ENCODE measurements around the gene SPAG4. TPM values are rescaled to one million over a fixed set of nuclear protein-coding genes. Genes with fewer than 3 reads are reported as not detected.
A peak's percentile ranks its signal among the peaks of the same experiment; 100 is the strongest.

Gene SPAG4, protein sequence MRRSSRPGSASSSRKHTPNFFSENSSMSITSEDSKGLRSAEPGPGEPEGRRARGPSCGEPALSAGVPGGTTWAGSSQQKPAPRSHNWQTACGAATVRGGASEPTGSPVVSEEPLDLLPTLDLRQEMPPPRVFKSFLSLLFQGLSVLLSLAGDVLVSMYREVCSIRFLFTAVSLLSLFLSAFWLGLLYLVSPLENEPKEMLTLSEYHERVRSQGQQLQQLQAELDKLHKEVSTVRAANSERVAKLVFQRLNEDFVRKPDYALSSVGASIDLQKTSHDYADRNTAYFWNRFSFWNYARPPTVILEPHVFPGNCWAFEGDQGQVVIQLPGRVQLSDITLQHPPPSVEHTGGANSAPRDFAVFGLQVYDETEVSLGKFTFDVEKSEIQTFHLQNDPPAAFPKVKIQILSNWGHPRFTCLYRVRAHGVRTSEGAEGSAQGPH
- total RNA-seq (2014; rRNA removed; shearing (Covaris generic)), result 21.2 and 30.7 TPM in 2 replicates
- polyA plus RNA-seq (2014; cell fraction: nucleus; rRNA removed), result 11.7 and 13.7 TPM in 2 replicates

- DNase-seq (ENCODE audit: extremely low read depth, low read depth), result peak; percentile 41
Observed at GRCh38 chr20:35615667-35616464, at the start of gene SPAG4. TSS of gene SPAG4 (plus strand) at chr20:35615829. CDS start at chr20:35616004, 175 bp downstream.

DNA sequence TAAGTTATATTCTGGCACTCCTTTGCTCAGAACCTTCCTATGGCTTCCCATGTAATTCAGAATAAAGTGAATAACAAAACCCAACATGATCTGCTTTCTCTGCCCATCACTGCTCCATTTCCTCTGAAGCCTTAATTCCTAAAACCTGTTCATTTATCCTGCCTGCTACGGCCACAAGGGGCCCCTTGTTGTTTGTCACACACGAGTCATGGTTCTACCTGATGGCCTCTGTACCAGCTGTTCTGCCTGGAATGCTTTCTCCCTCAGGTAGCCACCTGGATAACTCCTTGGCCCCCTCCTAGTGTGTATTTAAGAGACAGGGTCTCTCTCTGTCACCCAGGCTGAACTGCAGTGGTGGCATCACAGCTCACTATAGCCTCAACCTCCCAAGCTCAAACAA, 47.0 kb upstream of the SPAG4 start:
- DNase-seq (ENCODE audit: extremely low read depth, low read depth), result peak; percentile 6

- DNase-seq (ENCODE audit: extremely low read depth, low read depth), result no peak
Observed at GRCh38 chr20:35571555-35571954, 44.1 kb upstream of the SPAG4 start.

- no peak for DNase-seq (ENCODE audit: extremely low read depth, low read depth)
Observed at GRCh38 chr20:35572838-35573237, 42.8 kb upstream of the SPAG4 start.

DNA sequence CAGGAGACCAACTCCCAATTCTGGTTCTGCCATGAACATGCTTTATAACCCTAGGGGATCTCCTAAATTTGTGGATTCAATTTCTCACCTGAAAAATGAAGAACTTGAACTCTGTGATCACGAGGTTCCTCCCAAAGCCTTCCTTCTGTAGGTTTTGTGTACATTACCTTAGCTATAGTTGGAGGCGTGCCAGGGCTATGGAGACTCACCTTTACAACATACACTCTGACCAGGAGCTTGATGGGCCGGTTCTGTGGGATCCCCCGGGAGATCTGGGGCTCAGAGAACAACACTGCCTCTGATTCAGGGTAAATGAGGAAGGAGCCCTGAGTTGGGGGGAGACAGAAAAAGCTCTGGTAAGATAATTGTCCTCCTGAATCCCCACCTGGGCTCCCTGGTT, 39.7 kb upstream of the SPAG4 start:
- no peak for DNase-seq (ENCODE audit: extremely low read depth, low read depth)

DNA sequence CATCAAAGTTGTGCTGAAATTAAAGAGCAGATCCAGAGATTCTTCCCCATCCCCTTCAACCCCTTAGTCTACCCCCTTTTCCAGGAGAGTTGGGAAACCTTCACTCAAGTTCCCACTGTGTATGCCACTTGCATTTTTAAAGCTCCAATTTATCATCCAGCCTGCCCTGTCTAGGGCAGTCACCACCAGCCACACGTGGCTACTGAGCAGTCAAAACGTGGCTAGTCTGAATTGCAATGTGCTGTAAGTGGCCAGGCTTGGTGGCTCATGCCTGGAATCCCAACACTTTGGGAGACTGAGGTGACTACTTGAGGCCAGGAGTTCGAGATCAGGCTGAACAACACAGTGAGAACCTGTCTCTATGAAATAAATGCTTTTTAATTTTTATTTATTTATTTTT, 38.8 kb upstream of the SPAG4 start:
- DNase-seq (ENCODE audit: extremely low read depth, low read depth), result no peak

GRCh38 chr20:35578469-35578868, 37.2 kb upstream of the SPAG4 start:
- DNase-seq (ENCODE audit: extremely low read depth, low read depth), result peak; percentile 11

GRCh38 chr20:35579196-35579595, 36.4 kb upstream of the SPAG4 start:
- no peak for DNase-seq (ENCODE audit: extremely low read depth, low read depth)

DNA sequence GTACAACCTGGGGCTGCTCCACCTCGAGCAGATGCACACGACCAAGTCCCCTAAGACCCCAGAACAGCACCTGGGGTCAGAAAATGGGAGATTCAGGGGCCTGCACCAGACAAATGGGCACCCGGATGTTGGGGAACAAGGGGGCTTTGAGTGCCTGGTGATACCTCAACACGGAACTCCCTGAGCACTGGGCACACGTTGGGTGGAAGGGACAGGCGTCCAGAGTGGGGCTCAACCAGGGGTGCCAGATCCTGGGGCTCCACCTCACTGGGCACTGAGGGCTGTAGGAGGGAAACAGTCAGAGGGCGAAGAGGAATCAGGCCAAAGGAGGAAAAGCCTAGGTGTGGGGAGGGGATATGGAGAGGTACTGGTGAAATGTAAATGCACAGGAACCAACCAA, 33.5 kb upstream of the SPAG4 start:
- no peak for DNase-seq (ENCODE audit: extremely low read depth, low read depth)

DNA sequence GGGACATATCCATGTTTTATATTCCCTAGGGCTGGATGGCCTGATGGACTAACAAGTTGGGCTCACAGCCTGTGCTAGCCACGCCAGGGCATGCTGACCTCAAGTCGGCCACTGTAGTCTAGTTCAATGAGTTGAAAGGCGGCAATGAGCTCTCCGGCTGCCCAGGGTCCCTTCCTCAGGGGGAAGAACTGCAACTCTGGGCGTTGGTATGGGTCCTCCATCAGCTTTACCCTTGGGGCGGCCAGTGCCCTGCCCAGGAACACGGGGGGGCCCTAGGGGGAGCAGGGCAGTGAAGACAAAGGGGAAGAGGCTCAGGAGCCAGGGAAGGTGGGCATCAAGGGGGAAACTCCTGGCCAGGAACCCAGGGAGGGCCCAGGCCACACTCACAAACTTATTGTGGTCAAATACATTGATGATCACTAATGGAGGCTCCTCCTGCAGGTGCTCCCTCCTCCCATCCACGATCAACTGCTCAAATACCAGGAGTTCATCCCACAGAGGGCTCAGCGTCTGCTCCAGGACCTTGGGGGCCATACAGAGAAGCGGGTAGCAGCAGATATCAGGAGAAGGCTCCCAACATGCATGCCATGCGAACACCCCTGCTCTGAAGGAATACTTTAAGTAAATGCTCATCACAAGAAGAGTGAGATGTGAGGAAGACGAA, 32.8 kb upstream of the SPAG4 start:
- DNase-seq (ENCODE audit: extremely low read depth, low read depth), result no peak

- no peak for DNase-seq (ENCODE audit: extremely low read depth, low read depth)
Observed at GRCh38 chr20:35583636-35584560, 31.7 kb upstream of the SPAG4 start.

DNA sequence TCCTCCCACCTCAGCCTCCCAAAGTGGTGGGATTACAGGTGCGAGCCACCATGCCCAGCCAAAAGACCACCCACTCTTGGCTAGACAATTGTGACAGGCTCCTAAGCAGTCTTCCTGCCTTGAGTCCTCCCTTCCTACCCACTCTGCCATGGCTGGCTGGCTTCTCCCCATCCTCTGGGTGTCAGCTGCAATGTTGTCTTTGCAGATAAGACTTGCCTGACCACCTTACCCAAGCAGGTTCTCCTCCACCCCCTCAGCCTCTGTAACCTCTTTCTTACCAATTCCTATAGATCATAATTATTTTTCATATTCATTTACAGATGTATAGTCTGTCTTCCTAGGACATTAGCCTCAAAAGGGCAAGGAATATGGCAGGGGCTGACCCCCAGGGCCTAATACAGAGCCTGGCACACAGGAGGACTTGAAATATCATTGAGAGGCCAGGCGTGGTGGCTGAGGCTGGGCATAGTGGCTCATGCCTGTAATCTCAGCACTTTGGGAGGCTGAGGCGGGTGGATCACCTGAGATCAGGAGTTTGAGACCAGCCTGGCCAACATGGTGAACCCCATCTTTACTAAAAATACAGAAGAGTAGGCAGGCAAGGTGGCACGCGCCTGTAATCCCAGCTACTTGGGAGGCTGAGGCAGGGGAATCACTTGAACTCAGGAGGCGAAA, 28.7 kb upstream of the SPAG4 start:
- DNase-seq (ENCODE audit: extremely low read depth, low read depth), result no peak

DNA sequence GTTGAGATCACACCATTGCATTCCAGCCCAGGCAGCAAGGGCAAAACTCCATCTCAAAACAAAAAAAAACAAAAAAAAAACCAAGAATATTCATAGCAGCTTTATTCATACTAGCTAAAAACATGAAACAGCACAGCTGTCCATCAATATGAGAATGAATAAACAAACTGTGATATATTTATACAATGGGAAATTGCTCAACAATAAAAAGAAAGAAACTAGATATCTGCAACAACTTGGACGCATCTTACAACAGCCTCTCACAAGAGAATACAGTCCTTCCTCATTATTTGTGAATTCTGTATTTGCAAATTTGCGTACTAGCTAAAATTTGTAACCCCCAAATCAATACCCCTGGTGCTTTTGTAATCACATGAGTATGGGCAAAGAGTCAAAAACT, 28.2 kb upstream of the SPAG4 start:
- no peak for DNase-seq (ENCODE audit: extremely low read depth, low read depth)

DNA sequence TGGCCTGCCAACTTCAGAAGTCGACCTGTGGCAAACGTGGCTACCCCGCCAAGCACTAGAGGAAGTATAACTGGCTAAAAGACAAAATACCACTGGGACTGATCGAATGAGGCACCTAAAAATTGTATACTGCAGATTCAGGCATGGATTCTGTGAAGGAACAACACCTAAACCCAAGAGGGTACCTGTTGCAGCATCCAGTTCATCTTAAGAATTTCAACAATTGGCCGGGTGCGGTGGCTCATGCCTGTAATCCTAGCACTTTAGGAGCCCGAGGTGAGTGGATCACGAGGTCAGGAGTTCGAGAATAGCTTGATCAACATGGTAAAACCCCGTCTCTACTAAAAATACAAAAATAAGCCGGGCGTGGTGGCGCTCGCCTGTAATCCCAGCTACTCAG, 27.2 kb upstream of the SPAG4 start:
- no peak for DNase-seq (ENCODE audit: extremely low read depth, low read depth)

DNA sequence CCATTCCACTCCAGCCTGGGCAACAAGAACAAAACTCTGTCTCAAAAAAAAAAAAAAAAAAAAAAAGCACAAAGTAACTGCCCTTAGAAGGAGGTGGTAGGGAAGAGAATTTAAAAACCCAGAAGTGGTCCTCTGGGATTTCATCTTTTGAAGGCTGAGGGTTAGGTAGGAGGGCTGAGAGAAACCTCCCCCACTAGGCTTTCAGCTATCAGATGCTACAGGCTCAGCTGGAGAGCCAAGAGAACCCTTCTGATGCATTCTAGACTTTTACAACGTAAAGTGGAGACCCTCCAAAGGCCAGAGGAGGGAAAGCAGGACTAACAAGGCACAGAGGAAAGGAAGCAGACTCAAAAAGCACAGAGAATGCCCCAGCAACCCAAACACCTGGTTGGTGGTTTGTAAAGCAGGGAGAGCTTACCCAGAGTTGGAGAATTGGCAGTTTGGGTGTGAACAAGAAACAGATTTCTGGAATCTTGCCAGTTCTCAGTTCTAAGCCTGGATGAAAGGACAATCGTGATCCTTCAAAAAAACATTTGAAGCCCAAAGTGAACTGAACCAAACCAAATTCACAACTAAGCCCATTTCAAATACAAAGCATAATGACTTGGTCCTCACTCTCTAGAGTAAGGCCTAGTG, 23.2 kb upstream of the SPAG4 start:
- no peak for DNase-seq (ENCODE audit: extremely low read depth, low read depth)

DNA sequence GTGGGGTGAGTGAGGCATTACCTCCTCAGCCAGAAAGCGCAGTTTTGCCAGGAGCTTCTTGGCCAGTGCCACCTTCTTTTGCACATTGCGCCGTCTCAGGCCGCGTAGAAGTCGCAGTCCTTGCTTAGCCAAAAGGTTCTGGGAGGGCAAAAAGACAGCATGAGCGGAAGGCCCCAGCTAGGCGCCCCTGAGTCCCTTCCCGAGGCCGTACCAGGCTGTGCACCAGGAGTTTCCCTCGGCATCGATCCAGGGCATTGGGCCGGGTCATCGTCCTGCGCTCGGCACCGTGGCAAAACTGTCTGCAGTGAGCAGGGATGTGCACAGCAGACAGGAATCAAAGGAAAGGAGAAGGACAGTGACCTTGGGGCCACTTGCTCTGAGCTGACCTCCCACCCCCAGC, 20.2 kb upstream of the SPAG4 start:
- DNase-seq (ENCODE audit: extremely low read depth, low read depth), result no peak

DNA sequence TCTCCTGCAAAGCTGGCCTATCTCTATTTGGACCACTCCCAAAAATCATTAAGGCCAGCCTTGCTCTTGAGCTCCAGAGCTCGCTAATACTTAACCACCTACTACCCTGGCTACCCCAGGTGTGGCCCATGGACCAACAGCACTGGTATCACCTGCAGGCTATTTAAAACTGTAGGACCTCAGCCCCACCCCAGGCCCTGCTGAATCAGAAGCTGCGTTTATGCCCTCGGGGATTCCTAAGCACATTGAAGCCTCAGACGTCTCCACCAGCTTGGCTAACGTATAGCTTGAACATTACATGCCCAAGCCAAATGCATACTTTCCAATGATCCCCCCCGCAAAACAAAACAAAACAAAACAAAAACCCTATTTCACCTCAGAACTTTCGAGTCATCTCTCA, 19.7 kb upstream of the SPAG4 start:
- no peak for DNase-seq (ENCODE audit: extremely low read depth, low read depth)

DNA sequence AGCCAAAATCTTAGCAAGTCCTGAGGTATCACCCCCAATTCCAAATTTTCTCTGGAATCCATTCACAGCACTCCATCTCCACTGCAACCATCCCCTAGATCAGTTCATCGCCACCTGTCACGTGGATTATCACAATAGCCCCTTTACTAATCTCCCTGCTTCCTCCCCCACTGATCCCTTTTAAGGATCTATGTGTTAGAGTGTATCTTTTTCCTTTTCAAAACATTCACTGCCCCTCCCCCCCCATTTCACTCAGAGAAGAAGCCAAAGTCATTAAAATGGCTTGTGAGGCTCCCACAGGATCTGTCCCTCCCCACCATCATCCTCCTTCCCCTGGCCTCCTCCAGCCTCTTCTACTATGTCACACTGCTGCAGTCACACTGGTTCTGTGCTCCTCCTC, 18.4 kb upstream of the SPAG4 start:
- no peak for DNase-seq (ENCODE audit: extremely low read depth, low read depth)

- no peak for DNase-seq (ENCODE audit: extremely low read depth, low read depth)
Observed at GRCh38 chr20:35598476-35598875, 17.2 kb upstream of the SPAG4 start.

All from NCI-H460 (cell line).